GM12875 (cell line): Measurements from ENCODE around the gene HAPSTR1.

Experiments
- H3K4me3 ChIP-seq: one replicate; pipeline ENCODE4 v1.5.1; 2011; ENCODE audit warnings: low read depth, low read length, control low read depth
- CTCF ChIP-seq: IDR thresholded peaks from 2 replicates; pipeline ENCODE4 v1.5.1; 2011; ENCODE audit warnings: low read depth, mild to moderate bottlenecking, control low read depth, inconsistent platforms, low read length, moderate library complexity, borderline replicate concordance; ENCODE audit not compliant: insufficient read depth

Gene HAPSTR1

GRCh38 chr16:9123401-9123800 lies 32.0 kb downstream of the HAPSTR1 start:
- H3K4me3 ChIP-seq: no peak overlapping the region
- TF ChIP-seq CTCF: no peak

- TF ChIP-seq CTCF: no peak
- H3K4me3 ChIP-seq: no peak overlapping the region
Measured at GRCh38 chr16:9123871-9124270, 32.4 kb downstream of the HAPSTR1 start.

GRCh38 chr16:9124444-9124843 lies 33.0 kb downstream of the HAPSTR1 start:
- no peak for TF ChIP-seq CTCF
- H3K4me3 ChIP-seq: no peak overlapping the region

DNA sequence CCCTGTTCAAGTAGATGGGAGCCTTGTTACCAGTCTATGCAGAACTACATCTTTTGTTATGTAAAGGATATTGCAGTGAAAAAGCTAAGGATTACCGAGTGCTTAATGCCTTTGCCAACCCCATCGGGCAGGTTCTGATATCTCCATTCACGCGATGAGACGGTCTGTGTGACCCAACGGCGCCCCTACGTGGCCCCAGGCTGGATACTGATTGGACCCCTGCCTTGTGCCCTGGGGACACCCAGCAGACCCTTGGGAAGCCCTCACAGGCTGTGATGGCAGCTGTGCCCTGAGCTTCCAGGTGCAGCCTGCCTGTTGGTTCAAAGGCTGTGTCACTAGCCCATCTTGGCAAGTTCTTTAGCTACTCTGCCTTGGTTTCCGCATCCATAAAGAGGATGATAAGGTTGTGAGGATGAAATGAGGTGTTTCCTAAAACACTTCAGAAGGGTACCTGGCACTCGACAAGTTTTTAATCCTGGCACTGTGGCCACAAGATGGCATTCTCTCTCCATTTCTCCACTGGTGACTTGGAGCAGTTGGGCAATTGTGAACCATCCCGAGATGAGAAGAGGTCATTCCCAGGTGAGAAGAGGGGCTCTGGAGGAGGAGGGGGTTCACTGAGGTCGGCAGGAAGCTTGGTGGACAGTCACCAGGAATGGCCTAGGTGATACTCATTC lies 33.6 kb downstream of the HAPSTR1 start:
- TF ChIP-seq CTCF: no peak
- H3K4me3 ChIP-seq: no peak overlapping the region

- no peak overlapping the region for H3K4me3 ChIP-seq
- no peak for TF ChIP-seq CTCF
Measured at GRCh38 chr16:9125658-9126505, 34.4 kb downstream of the HAPSTR1 start.

DNA sequence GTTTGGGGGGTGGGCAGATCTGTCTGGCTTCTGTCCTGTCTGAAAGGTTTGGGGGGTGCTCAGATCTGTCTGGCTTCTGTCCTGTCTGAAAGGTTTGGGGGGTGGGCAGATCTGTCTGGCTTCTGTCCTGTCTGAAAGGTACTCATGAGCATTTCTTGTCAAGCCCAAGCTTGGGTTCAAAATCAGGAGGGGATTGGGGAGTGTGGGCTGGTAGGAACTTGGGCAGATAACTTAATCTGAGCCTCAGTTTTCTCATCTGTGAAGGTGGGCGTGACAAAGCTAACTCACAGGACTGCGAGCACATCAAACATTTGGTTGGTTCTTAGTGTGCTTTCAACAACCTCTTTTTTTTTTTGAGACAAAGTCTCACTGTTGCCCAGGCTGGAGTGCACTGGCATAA lies 35.2 kb downstream of the HAPSTR1 start:
- no peak overlapping the region for H3K4me3 ChIP-seq
- no peak for TF ChIP-seq CTCF
